NCI-H146 (cell line): ENCODE data around the gene TNNT2.

ENCODE experiments used
- DNase-seq: peaks from one replicate; lab custom pipeline; 2025; lab: John Stamatoyannopoulos, UW

Gene TNNT2

DNA sequence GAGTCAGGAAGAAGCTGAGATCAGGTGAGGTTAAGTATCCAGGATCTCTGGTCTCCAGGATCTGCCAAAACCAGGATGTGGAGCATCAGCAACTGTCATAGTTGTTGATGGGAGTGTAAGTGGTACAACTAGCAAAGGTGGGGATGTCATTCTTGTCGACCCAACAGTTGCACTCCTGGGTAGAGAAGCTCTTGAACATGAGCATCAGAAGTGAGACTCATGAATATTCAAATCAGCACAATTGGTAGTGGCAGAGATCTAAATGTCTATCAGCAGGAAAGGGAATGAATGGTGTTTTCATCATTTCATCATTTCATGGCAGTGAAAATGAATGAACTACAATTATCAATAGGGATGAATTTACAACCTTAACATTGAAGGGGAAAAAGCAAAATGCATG is 25.9 kb upstream of the TNNT2 start:
- no peak for DNase-seq

DNA sequence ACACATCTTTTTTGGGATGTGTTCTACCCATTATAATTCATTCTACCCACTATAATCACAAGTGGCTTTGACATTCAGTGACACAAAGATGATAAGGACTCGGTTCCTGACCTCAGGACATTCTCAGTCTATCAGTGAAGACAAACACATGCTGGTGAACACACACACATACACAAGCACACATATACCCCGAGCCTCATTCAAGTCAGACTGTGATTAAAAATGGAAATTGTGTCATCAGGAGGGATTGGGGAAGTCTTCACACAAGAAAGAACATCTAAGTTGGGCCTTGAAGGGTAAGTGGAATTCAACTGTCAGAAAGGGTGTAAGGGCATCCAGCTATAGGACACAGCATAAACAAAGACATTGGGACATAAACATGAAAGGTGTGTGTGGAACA is 24.2 kb upstream of the TNNT2 start:
- no peak for DNase-seq

DNA sequence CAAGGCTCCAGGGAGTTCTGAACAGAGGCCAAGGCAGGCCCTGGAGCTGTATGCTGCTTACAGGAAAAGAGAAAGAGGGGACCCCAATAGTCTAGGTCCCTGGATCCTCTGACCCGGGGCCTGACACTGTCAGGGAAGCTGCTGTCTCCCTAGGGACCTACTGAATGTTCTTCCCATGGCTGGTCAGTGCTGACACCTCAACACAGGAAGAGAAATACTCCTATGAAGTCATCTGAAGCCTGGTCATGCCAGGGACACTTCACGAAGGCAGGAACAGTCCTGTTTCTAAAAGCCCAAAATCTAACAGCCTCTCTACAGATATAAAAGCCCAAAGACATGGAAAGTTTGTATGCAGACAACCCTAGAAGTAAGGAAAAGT is 23.4 kb upstream of the TNNT2 start:
- no peak for DNase-seq

DNA sequence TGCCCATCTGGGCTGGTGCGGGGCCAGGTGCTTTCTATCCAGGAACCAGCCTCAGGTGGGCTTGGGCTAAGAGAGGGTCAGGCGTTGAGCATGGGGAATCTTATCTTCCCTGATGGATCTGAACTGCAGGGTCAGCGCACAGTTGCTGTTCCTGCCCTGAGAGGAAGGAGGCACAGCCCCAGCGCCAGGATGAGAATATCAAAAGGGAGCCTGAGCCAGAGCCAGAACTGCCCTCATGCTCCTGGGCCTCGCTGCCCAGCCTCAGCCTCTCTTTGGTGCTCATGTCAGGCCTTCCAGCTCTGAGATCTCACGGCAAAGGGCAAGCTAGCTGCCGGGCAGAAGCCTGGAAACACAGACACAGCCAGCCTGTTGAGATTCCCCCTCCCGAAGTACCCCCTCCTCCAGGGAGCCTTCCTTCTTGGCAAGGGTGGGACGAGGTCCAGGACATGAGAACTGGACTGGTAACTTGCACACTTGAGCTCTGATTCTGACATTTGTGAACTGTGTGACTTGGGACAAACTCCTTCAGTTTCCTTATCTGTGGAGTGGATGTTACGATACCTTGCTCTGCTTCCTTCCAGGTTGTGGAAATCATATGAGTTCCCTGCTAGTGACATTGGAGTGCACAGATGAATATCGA is 22.9 kb upstream of the TNNT2 start:
- DNase-seq = no peak

DNA sequence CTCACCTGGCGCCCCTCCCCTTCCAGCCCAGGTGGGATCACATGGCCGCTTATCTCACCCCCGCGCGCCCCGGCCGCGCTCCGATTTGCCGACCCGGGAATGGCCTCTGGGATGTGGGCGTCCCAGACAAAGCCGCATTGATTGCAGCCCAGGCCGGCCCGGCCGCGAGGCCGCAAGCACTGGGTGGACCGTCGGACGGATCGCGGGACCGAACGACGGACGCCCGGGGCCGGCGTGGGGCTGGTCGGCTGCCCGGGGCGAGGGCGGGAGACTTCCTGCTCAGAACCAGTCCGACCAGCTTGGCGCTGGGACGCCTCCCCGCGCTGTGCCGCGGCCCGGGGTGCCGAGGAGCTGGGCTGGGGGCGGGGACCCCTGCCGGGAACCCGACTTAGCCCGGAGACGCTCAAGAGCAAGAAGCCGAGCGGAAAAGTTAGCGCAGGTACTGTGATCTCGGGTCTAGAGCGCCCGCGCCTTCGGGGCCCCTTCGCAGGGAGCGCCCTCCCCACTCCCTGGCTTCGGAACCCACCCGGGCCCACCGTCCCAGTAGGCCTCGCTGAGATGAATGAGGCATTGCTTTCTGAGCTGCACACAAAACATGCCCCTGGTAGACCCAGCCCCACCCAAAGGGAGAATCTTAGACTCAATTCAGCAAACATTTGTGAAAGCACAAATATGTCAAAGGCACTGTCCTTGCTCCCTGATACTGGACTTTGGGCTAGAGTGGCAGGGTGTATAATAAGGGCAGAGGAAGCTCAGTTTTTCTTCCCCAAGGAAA is 22.1 kb upstream of the TNNT2 start:
- DNase-seq = peak; percentile 86

DNA sequence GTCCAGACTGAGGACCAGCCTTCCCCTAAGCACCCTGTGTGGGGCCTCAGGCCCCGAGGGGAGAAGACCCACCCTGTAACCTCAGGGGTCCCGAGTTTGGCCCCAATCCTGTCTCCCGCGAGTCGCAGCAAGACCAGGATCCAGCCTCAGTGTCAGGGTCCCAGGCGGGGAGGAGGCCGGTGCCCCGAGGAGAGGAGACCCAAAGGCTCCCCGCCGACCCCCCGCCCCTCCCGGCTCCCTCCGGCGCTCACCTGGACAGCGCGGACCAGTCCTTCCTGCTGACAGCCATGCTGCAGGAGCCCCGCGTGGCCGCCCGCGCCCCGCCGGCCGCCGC is 21.5 kb upstream of the TNNT2 start, which contains the start of gene LAD1:
Gene LAD1, minus strand, starts transcription at position 307 of the 334 bp plus-strand sequence. Its CDS starts 18 bp downstream, at position 289.
- no peak for DNase-seq

DNA sequence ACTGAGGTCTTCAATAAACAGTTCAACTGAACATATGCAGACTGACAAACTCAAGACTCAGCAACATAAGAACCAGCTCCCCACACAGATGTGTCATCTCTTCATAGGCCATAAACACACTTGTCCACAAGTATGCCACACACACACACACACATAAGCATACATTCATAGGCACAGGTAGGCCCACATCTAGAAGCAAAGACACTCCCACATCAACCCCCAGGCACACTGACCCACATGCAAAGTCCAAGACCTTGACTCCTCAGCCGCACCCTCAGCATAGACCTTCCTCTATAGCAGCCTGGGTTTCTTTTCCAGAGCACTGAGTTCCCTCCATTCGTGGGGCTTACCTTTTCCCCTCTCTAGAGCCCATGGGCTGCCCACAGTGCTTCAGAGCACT is 20.2 kb upstream of the TNNT2 start:
- DNase-seq = no peak

DNA sequence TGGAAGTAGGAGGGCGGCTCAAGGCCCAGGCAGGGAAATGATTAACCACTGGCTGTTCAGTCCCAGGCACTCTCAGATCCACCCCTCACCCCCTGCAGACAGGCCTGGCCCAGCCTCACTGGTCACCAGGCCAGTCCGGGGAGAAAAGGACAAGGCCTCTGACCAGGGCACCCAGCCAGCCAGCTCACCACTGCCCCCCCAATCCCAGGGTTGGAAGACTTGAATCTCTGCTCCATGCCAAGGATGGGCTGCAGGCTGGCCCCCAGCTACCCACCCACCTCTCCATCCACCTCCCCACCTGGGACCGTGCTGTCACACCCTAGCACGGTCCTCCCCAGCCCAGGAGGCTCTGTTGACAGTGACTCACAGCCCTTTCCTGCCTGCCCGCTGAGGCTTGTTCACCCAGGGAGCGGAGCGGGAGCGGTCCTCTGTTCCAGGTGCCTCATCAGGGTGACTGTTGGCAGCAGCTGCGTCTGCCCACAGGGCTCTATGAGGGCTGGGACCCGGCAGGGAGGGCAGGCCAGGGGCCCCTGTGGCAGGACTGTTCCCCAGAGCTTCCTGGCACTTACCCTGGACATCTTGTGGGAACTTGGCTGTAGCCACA is 19.5 kb upstream of the TNNT2 start:
- DNase-seq = no peak

DNA sequence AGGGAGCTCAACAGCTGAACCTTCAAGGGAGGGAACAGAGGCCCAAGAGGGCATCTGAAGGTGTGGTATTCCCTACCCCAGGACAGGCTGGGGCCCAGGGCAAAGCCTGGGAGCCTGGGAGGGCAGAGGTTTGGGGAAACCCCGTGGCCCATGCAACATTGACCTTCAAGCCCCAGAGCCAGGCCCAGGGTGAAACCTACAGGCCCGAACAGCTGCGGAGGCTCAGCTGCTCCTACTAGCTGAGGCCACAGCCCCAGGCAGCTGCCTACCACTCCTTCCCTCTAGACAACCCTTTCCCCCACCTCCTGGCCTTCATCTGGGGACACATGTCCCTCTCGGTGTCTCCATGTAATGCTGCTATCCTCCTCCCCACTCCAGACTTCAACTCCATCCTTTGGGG is 18.5 kb upstream of the TNNT2 start:
- DNase-seq = no peak

DNA sequence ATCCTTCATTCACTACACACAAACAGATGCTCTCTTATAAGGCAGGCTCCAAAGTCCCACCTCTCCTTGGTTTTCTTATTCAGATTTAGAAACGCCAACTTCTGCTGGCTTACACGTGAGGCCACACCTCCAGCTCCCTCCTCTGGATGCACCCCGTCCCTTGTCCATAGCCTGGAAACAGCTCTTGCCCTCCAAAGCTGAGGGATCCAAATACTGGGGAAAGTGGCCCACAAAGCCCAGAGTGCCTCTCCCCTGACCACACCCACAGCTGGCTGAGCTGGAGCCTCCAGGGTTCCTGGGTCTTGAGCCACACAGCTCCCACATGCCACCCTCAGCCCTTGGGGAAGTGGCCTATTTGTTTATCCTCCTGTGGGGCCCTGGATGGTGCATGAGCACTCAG is 17.1 kb upstream of the TNNT2 start:
- DNase-seq = no peak

DNA sequence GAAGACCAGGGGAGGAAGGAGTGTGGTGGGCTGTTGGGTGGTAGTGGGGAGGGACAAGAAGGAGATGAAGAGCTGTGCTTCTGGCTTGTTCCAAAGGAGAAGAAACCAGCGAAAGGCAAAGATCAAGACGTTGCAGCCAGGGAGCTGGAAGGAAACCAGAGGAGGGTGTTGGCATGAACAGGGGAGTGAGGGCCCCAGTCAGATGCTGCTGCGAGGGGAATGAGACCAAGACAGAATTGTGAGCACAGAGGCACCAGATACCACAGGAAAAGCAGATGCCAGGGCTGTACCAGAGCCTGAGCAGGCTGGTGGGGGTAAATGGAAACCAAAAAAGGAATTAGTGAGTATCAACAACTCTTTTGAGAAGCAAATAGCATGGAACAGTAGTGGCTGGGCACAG is 15.6 kb upstream of the TNNT2 start:
- DNase-seq = no peak

DNA sequence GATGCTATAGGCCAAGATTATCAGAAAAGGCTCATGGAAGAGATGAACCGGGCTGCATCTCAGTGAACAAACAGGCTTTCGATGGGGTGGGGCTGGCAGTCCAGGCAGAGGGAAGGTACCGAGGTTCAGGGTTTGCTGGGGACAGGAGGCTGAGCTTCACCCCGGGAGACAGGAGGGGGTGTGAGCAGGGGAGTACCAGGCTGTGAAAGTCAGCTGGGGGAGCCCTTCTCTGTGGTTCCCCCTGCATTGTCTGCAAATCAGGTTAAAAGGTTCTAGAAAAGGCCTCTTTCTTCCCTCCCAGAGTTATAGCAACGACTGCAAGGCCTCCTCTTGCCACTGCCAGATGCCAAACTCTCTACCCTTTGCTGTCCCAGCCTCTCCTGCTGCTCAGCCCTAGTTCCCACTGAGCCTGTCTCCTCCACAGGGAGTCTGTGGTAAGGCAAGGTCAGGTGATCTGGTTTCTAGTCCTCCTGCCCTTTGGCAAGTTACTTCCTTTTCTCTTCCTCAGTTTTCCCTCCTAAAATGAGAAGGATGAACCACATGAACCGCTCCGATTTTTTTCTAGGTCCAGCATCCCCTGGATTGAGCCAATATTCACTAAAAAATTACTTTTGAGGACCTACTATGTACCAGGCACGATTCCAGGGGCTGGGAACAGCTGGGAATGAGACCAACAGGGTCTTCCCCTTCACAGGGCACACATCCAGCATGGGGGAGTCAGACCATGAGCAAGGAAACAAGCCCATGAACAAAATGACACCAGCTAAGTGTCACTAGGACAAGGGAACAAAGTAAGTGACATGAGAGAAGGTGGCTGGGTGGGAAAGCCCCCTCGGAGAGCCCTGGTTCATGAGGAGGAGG is 14.4 kb upstream of the TNNT2 start:
- no peak for DNase-seq

DNA sequence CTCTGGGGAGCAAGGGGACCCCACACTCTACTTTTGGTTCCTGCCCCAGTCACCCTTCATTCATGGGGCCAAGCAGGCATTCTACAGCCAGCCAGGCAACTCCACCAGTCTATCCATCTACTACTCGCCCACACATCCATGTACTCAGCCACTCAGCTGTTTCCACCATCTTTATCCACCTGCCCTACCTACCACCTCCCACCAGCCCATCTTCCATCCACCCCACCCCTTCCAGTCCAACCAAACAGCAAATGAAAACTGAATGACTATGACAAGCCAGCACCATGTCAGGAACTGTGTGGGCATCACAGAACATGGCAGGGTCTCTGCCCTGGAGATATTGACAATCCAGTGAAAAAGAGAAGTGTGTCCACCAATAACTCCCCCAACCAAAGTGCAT is 13.7 kb upstream of the TNNT2 start:
- DNase-seq = no peak

DNA sequence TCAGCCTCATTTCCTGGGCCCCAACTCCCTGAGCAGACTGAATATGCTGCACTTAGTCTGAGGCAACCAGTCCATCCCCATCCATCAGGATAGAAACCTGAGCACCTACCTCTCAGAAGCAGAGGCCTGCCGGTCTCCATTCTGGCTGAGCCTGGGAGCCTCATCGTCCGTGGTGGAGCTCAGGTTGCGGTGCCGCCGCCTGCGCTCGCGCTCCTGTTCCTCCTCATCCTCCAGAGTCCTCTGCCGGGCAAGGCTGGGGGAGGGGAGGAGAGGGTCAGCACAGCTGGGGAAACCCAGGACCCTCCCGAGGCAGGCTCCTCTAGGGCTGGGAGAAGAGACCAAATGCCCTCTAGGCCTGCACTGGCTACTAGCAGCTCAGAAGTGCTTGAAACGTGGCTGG is 11.6 kb upstream of the TNNT2 start:
- DNase-seq = no peak

DNA sequence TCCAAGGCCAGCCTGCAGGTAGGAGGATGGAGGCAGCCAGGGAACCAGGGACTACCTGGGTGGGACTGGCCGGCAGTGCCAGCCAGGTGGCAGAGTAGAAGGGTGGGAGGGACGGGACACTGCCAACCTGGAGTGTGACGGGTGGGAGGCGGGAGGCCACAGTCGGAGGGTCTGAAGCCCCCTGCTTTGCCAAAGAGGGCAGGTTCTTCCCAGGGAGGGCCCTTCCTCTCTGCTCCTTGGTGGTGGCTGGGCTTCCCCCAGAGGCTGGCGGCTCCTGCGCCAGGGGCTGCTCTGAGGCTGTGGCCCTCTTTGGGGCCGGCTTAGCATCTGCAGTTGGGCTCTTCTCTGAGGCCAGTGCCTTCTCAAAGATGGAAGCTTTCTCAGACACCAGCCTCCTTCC is 8.7 kb upstream of the TNNT2 start:
- no peak for DNase-seq

DNA sequence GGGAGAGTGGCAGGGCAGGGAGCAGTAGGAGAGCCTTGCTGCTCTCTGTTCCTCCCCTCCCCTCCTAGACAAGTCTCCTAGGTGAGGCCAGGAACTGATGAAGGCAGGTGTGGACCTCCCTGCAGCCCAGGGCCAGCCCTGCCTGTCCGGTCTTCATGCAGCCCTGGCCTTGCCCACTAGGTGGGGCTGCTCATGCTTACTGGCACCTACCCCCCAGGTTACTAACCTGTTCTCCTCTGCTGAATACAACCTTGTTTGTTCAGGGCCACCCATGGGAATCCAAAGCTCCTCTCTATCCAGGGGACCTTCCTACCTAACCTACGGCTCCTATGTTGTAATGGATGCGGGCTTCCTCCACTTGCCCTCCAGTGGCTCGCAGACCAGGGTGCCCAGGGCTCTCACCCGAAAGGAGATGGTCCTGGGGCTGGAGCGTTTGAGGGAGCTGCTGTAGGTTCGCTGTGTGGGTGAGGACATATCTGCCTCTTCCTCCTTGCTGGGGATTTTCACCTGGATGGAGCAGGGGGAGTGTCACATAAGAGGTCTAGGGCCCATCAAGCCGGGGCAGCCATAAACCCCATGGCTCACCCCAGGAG is 7.9 kb upstream of the TNNT2 start:
- peak; percentile 68 for DNase-seq

DNA sequence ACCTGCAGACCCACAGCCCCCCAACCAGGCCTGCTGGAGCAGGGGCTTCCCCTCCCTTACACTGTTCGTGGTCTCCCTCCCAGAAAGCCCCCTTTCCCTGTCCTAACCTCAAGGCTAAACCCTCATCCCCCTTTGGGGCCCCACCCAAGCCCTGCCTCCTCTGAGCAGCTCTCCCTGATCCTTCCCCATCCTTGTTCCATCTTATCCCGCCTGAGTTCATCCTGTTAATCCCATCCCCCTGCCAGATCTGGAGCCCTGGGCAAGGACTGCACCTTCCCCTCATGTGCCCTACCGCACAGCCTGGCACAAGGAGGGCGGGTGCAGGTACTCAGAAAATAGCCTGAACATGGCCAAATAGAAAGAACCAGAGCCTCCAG is 6.9 kb upstream of the TNNT2 start:
- no peak for DNase-seq

DNA sequence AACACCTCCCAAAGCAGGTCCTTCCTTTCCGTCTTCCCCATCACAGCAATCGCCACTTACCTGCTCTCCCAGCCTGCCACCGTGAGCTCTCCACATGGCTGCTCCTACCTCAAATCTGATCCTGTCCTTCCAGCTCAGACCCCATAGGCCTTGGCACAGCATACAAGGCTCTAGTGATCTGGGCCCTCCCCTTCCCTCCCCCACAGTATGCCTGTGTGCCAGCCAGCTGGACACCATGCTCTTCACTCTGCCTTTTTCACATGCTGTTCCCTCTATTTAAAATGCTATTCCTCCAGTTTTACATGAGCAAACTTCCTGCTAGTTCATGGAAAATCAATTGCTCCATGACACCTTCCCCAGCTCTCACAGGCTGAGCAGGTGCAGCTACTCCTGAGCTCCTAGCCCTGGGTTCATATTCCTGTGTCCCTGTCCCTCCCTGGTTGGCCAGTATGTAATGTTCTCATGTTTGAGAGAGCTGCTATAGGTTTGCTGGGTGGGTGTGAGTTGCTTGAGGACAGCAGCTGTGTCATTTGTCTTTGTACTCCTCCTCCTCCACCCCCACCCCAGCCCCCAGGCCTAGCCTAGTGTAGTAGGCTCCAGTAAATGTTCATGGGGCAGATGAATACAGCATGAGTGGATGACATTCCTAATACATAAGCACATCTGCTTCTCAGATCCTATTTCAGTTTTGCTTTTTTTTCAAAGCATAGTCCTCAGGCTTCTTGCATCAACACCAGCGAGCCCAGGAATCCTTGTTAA is 6.3 kb upstream of the TNNT2 start:
- DNase-seq = peak; percentile 38

DNA sequence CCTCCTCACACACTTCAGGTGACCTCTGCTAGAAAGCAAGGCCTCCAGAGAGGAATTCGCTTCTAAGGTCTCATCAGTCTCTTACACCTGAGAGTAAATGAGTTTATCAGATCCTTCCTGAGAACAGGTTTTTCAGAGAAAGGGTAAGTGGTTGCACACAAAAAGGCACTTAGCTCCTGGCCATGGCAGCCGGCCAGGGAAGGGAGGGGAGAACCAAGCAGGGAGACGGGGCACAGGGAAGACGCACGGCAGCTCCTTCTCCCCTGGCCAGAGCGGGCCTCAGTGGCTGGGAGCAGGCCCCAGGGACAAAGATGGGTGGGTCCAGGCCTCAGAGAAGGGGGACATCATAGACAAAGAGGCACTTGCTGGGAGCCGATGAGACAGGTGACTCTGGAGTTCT is 3.6 kb upstream of the TNNT2 start:
- no peak for DNase-seq

DNA sequence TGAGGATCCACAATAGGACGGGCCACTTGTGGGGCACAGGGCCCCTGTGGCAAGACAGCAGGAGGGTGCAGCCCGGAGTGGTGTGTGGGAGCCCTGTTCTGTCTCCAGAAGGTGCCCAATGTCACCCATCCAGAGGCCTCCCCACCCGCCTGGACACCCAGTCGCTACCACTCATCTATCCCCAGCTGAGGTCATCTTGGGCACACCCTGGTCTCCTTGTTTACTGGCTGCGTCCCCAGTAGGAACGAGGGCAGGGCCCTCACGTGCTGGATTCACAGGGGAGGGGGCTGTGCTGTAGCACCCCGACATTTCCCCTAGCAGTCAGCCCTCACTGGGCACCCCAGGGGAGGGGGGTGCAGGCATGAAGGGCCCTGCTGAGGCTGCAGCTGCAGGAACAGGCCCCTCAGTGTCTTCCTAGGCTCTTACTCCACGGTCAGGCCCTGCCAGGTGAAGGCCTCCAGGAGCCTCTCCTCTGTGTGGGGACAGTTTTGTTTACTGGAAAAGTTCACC is 2.3 kb upstream of the TNNT2 start:
- DNase-seq = no peak

DNA sequence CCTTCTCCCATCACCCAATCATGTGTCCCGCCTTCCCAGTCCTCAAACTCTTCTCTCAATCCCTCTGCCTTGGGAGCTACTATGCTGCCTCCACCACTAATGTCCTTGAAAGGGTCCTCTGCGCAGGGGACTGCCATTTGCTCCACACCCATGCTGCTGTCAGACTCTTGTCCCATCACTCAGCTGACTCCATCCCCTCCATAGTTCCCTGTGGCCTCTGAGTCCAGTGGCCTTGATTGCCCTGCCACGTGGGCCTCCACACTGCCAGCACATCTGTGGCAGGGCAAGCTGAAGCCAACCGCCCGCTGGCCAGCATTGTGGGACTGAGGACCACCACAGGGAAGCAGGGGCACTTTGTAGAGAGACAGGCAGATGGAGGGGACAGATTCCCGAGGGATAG is 1.3 kb upstream of the TNNT2 start:
- no peak for DNase-seq
